ENCODE results near the gene CPEB3. TPM values are rescaled to one million over a fixed set of nuclear protein-coding genes. Genes with fewer than 3 reads are reported as not detected.

CPEB3 gene
- total RNA-seq, 1 experiment from 2014 or later, result 1.0 TPM

- Histone ChIP-seq H3K4me1 (ENCODE audit: insufficient read depth, low read length) (no peaks in the 10 kb centered on the region), H2BK12ac (ENCODE audit: insufficient read length, low read depth, low read length) (no peak overlapping the region), H2BK120ac (ENCODE audit: low read depth, low read length, poor library complexity, severe bottlenecking) (no peak overlapping the region), H3K18ac (ENCODE audit: insufficient read length, low read depth, low read length) (no peak overlapping the region), H3K27me3 (ENCODE audit: insufficient read depth, low read length) (no peaks in the 10 kb centered on the region), H3K79me1 (ENCODE audit: insufficient read depth, low read depth, low read length, poor library complexity, severe bottlenecking) (no peaks in the 10 kb centered on the region), H2BK20ac (ENCODE audit: low read depth, low read length, poor library complexity, severe bottlenecking) (no peak overlapping the region), H3K4me2 (ENCODE audit: insufficient read depth, insufficient read length, low read length) (no peak overlapping the region), H3K27ac (ENCODE audit: insufficient read length, low read depth, low read length) (no peak overlapping the region), H3K4ac (ENCODE audit: low read depth, low read length) (no peak overlapping the region), H3K23me2 (ENCODE audit: insufficient read length, low read depth, low read length, poor library complexity, severe bottlenecking) (no peaks in the 10 kb centered on the region), H3K9me3 (ENCODE audit: control insufficient read depth, low read depth, low read length) (no peaks in the 10 kb centered on the region), H2BK15ac (ENCODE audit: low read depth, low read length) (no peak overlapping the region), H2AK5ac (ENCODE audit: insufficient read length, low read length) (no peak overlapping the region), H4K20me1 (ENCODE audit: control insufficient read depth, insufficient read depth, insufficient read length) (no peaks in the 10 kb centered on the region), H3T11ph (ENCODE audit: low read length) (no peak overlapping the region), H4K5ac (ENCODE audit: insufficient read length, low read depth, low read length) (no peak overlapping the region), H2BK5ac (ENCODE audit: insufficient read length, low read length) (no peak overlapping the region), H4K91ac (ENCODE audit: insufficient read length, low read depth, low read length) (no peak overlapping the region), H3K56ac (ENCODE audit: insufficient read length, low read depth, low read length) (no peak overlapping the region), H2AFZ (ENCODE audit: low read length) (no peak overlapping the region), H3K79me2 (ENCODE audit: insufficient read depth, low read length) (no peaks in the 10 kb centered on the region), H4K8ac (replicated peaks; ENCODE audit: insufficient read length, low read depth, low read length) (no peak overlapping the region), H3K14ac (ENCODE audit: insufficient read depth, low read length) (no peak overlapping the region), H3K9ac (ENCODE audit: extremely low read depth, insufficient read length, low read length) (no peak overlapping the region), H3K23ac (ENCODE audit: insufficient read length, low read depth, low read length) (no peak overlapping the region)
- WGBS (ENCODE audit: extremely low coverage, insufficient read length, low lambda C conversion rate), result no CpG with 5 or more reads among the region's 1 CpG
- Mint-ChIP-seq H3K27me3 (ENCODE audit: low read depth) (no peaks in the 10 kb centered on the region), H3K27ac (no peak overlapping the region), H3K4me3 (no peak overlapping the region), H3K4me1 (no peaks in the 10 kb centered on the region), H3K36me3 (ENCODE audit: insufficient read depth in 1 of 3, low read depth in 3 of 3) (peaks cover 19 to 64% (median 61%) of the 10 kb centered on the region in 3 experiments), H3K9me3 (no peaks in the 10 kb centered on the region; a peak in 1 of 5 replicates)
- no peak for DNase-seq
- no peak for TF ChIP-seq CTCF (conservative IDR thresholded peaks at IDR 0.05)
Observed at GRCh38 chr10:92005978-92006377, 284.9 kb downstream of the CPEB3 start.
